ENCODE data around the gene UPK3BL2.
"Not testable (repeated sequence)": the region's sequence is repeated elsewhere in the genome, so short reads cannot be mapped to it uniquely, and the experiment has no call there.

UPK3BL2 gene

GRCh38 chr7:102543596-102543995 lies at the start of gene UPK3BL2:
Gene UPK3BL2 (minus strand): TSS chr7:102543696. CDS start chr7:102543636, 60 bp downstream.
- DNase-seq (ENCODE audit: low spot score), result not testable (repeated sequence)

- DNase-seq (ENCODE audit: low spot score), result not testable (repeated sequence)
Measured at GRCh38 chr7:102592477-102593019, 49.1 kb upstream of the UPK3BL2 start.

GRCh38 chr7:102589857-102590256 lies 46.4 kb upstream of the UPK3BL2 start:
- DNase-seq (ENCODE audit: low spot score), result not testable (repeated sequence)

GRCh38 chr7:102583495-102583894 lies 40.0 kb upstream of the UPK3BL2 start:
- DNase-seq (ENCODE audit: low spot score), result not testable (repeated sequence)

- DNase-seq (ENCODE audit: low spot score), result not testable (repeated sequence)
Measured at GRCh38 chr7:102581722-102582121, 38.2 kb upstream of the UPK3BL2 start.

- DNase-seq (ENCODE audit: low spot score), result not testable (repeated sequence)
Measured at GRCh38 chr7:102578486-102578885, 35.0 kb upstream of the UPK3BL2 start.

- DNase-seq (ENCODE audit: low spot score), result not testable (repeated sequence)
Measured at GRCh38 chr7:102577315-102578240, 34.1 kb upstream of the UPK3BL2 start.

GRCh38 chr7:102576363-102576762 lies 32.9 kb upstream of the UPK3BL2 start:
- not testable (repeated sequence) for DNase-seq (ENCODE audit: low spot score)

GRCh38 chr7:102574607-102575006 lies 31.1 kb upstream of the UPK3BL2 start:
- DNase-seq (ENCODE audit: low spot score), result not testable (repeated sequence)

GRCh38 chr7:102572261-102573239 lies 29.1 kb upstream of the UPK3BL2 start, which contains the start of gene POLR2J3:
Gene POLR2J3 (minus strand): TSS chr7:102572583. CDS start chr7:102572521, 62 bp downstream.
- DNase-seq (ENCODE audit: low spot score), result peak; percentile 92

- not testable (repeated sequence) for DNase-seq (ENCODE audit: low spot score)
Measured at GRCh38 chr7:102568620-102569019, 25.1 kb upstream of the UPK3BL2 start.

GRCh38 chr7:102550808-102551422 lies 7.4 kb upstream of the UPK3BL2 start, which contains the start of gene SPDYE2:
Gene SPDYE2 (plus strand): TSS chr7:102551226. CDS start chr7:102553256, 2,030 bp downstream.
- not testable (repeated sequence) for DNase-seq (ENCODE audit: low spot score)

GRCh38 chr7:102546353-102546752 lies 2.9 kb upstream of the UPK3BL2 start:
- not testable (repeated sequence) for DNase-seq (ENCODE audit: low spot score)

GRCh38 chr7:102545288-102545687 lies 1.8 kb upstream of the UPK3BL2 start:
- DNase-seq (ENCODE audit: low spot score), result not testable (repeated sequence)

GRCh38 chr7:102544372-102544771 lies 876 bp upstream of the UPK3BL2 start:
- DNase-seq (ENCODE audit: low spot score), result not testable (repeated sequence)

GRCh38 chr7:102542771-102543170 lies 725 bp downstream of the UPK3BL2 start:
- DNase-seq (ENCODE audit: low spot score), result not testable (repeated sequence)

GRCh38 chr7:102542083-102542482 lies 1.4 kb downstream of the UPK3BL2 start:
- DNase-seq (ENCODE audit: low spot score), result not testable (repeated sequence)

GRCh38 chr7:102540604-102541003 lies 2.9 kb downstream of the UPK3BL2 start:
- DNase-seq (ENCODE audit: low spot score), result not testable (repeated sequence)

- DNase-seq (ENCODE audit: low spot score), result not testable (repeated sequence)
Measured at GRCh38 chr7:102535062-102535615, 8.4 kb downstream of the UPK3BL2 start.

GRCh38 chr7:102532127-102532526 lies 11.4 kb downstream of the UPK3BL2 start:
- not testable (repeated sequence) for DNase-seq (ENCODE audit: low spot score)

- not testable (repeated sequence) for DNase-seq (ENCODE audit: low spot score)
Measured at GRCh38 chr7:102531583-102531982, 11.9 kb downstream of the UPK3BL2 start.

Data from LoVo (cell line).